Mucosa of descending colon (tissue), 3 donors: ENCODE data around the gene ANO4. TPM values are rescaled to one million over a fixed set of nuclear protein-coding genes. Genes with fewer than 3 reads are reported as not detected.

ENCODE experiments used
- ATAC-seq: fragments of 200-7000 bp; cut with Tn5 transposase; one replicate; pipeline ENCODE4 v1.9.1; 2020; ENCODE audit warnings: mild to moderate bottlenecking, moderate library complexity
- DNase-seq, 3 donors: peaks; one replicate each; pipeline ENCODE4 v3.0.0-alpha.2; 2020
- H3K36me3 ChIP-seq: fragments of 200-600 bp; one replicate; pipeline ENCODE4 v1.8.0; 2021; ENCODE audit warnings: low read depth, mild to moderate bottlenecking
- H3K4me1 ChIP-seq: fragments of 200-600 bp; one replicate; pipeline ENCODE4 v1.8.0; 2021; ENCODE audit warnings: low read depth, mild to moderate bottlenecking
- H3K4me3 ChIP-seq: fragments of 200-600 bp; one replicate; pipeline ENCODE4 v1.8.0; 2021; ENCODE audit warnings: mild to moderate bottlenecking
- H3K9me3 ChIP-seq: fragments of 200-600 bp; one replicate; pipeline ENCODE4 v1.8.0; 2021; ENCODE audit warnings: mild to moderate bottlenecking
- intact Hi-C, 2 donors: fragments of 100-400 bp; cut with DNase I in 1 of 2; cut with micrococcal nuclease in 1 of 2; formaldehyde crosslinking; loops; one replicate each; pipeline versions ENCODE4 v1.11.0 to v1.11.1; 2022; cut with DNase I, micrococcal nuclease
- long read RNA-seq, 2 donors: library from polyadenylated mRNA; unstranded; transcript quantifications; one replicate each; pipeline ENCODE4 v2.0.0, GENCODE V29; 2019 to 2021
- total RNA-seq, 3 donors: library from RNA; stranded (reverse); fragmentation: NEBNext Ultra II Directional in 2 of 3; extraction: Animal tissue kit (Norgen Biotek cat#: 25700) in 2 of 3; gene quantifications; one replicate each; pipeline versions ENCODE4 v1.2.1 to v1.2.4, GENCODE V29; 2021 to 2023
- TF ChIP-seq, protein P1 (sequence below): fragments of 200-600 bp; IDR thresholded peaks from one replicate; pipeline ENCODE4 v1.8.0; 2022; ENCODE audit warnings: antibody characterized with exemption, mild to moderate bottlenecking
- donor health status: DM: no; HTN: no; CAD: no; lungs with moderate emphysema.
- donor health status: DM: no; HTN: no; CAD: no.
- donor health status: DM: no; HTN: yes; CAD: no.

ANO4 gene
- total RNA-seq = 1 to 10 TPM in 1 of 3 donors, under 1 TPM in 2; 0.13 to 1.9 (median 0.14) TPM
- long read RNA-seq, donor 1 = 0 reads
- long read RNA-seq, donor 2 = 0 reads

DNA sequence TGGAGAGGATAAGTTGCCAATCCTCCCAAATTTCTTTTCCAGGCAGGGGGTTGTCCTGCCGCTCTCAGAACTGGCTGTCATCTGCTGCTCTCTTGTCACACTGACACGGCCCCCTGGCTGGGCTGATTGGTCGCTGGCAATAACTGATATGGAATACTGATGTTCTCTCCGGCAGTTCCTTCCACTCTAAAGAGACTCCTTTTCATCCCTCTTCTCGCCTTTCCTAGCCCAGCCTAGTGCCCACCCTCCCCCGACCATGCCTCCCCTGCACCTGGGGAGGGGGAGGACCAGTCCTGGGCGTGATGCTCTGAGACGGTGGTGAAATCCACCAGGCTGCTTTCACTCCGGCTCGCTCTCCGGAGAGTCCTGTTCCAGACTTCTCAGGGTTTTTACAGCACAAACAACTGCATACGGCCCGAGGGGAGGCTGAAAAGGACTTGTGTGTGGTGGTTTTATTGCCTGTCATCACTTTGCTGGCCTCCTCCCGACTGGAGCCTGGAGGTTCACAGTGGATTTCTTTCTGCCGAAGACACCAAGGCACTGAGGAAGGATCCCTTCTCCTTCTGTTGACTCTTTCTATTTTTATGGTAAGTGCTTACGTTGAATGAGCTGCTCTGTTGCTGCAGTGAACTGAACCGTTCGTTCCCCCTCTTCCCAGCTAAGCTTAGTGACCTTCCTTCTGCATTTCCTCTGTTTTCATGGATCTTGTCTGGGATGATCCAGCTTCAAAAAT lies at the start of gene ANO4:
Gene ANO4, plus strand, starts transcription at position 336 of the 733 bp plus-strand sequence. CDS start 107,010 bp downstream, outside the sequence.
- no peaks in the 10 kb centered on the region for H3K4me1 ChIP-seq
- H3K4me3 ChIP-seq = no peak within 1 kb of the TSS
- TF ChIP-seq, protein P1, sequence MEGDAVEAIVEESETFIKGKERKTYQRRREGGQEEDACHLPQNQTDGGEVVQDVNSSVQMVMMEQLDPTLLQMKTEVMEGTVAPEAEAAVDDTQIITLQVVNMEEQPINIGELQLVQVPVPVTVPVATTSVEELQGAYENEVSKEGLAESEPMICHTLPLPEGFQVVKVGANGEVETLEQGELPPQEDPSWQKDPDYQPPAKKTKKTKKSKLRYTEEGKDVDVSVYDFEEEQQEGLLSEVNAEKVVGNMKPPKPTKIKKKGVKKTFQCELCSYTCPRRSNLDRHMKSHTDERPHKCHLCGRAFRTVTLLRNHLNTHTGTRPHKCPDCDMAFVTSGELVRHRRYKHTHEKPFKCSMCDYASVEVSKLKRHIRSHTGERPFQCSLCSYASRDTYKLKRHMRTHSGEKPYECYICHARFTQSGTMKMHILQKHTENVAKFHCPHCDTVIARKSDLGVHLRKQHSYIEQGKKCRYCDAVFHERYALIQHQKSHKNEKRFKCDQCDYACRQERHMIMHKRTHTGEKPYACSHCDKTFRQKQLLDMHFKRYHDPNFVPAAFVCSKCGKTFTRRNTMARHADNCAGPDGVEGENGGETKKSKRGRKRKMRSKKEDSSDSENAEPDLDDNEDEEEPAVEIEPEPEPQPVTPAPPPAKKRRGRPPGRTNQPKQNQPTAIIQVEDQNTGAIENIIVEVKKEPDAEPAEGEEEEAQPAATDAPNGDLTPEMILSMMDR = no peak
- DNase-seq (no peak), ATAC-seq (no peak)
- intact Hi-C loops = no loop called here
- H3K36me3 ChIP-seq = no peaks in the 10 kb centered on the region
- H3K9me3 ChIP-seq = no peaks in the 10 kb centered on the region

DNA sequence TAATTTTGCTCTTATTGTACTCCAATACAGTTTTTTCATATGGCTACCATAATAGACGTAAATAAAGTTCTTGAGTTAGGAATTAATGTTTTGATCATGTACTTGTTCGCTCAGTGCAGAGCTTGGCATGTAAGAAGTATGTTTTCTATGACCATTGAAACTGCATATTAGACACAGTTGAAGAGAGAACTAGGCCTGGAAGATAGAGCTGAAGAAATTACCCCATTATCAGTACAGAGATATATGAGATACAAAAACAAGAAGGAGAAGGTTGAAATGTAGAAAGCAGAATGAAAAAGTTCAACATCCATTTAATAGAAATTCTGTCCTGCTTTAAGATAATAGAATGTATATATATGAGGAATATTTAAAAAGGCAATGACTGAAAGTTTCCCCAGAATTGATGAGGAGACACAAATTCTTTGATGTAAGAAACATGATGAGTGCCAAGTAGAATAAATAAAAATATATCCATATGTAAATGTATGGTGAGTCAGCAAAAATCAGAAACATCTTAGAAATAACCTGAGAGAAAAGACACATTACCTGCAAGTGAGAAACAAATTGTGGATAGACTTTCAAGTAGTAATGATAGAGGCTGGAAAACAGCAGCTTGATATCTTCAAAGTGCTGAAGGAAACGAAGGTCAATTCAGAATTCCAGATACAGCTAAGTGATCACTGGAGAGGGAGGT lies 49.1 kb upstream of the ANO4 start:
- Histone ChIP-seq H3K4me1 (no peaks in the 10 kb centered on the region), H3K4me3 (no peak overlapping the region), H3K36me3 (no peaks in the 10 kb centered on the region), H3K9me3 (no peaks in the 10 kb centered on the region)
- intact Hi-C loops = no loop called here
- ATAC-seq (no peak), DNase-seq (no peak)
- TF ChIP-seq, protein P1 = no peak

DNA sequence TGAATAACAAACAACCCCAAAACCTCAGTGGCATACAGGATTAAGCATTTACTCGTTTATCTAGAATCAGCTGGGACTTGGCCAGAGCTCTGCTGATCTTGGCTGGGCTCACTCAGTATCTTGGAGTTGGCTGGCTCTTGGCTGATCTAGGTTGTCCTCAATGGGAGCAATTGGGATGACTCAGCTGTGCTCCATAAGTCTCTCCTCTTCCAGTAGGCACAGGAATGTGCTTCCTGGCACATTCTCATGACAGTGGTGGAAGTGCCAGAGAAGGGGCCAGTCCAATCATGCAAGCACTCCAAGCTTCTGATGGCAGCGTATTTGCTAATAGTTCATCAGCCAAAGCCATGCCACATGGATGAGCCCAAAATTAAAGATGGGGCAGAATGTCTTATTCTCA lies 41.7 kb upstream of the ANO4 start:
- ATAC-seq (no peak), DNase-seq (no peak)
- no peaks in the 10 kb centered on the region for H3K9me3 ChIP-seq
- H3K4me3 ChIP-seq = no peak overlapping the region
- TF ChIP-seq, protein P1 = no peak
- no peaks in the 10 kb centered on the region for H3K4me1 ChIP-seq
- H3K36me3 ChIP-seq = no peaks in the 10 kb centered on the region
- intact Hi-C loops = no loop called here

DNA sequence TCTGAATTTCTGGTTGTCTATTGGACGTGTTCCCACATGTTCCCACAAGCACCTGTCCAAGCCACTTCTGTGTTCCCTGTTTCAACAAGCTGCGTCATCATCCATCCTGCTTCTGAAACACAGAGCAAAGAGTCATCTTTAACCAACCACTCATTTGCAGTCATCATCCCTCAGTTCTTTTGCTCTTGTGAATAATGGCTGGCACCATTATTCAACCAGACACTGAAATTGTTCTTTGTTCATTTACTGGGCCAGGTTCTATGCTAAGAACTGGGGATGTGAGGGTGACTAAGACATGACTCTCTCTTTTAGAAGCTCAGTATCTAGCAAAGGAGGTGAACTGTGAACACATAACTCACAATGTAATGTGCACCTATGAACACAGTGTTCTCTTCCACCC lies 40.7 kb upstream of the ANO4 start:
- Histone ChIP-seq H3K36me3 (no peaks in the 10 kb centered on the region), H3K4me1 (no peaks in the 10 kb centered on the region), H3K4me3 (no peak overlapping the region), H3K9me3 (no peaks in the 10 kb centered on the region)
- DNase-seq (no peak), ATAC-seq (no peak)
- TF ChIP-seq, protein P1 = no peak
- intact Hi-C loops = no loop called here

DNA sequence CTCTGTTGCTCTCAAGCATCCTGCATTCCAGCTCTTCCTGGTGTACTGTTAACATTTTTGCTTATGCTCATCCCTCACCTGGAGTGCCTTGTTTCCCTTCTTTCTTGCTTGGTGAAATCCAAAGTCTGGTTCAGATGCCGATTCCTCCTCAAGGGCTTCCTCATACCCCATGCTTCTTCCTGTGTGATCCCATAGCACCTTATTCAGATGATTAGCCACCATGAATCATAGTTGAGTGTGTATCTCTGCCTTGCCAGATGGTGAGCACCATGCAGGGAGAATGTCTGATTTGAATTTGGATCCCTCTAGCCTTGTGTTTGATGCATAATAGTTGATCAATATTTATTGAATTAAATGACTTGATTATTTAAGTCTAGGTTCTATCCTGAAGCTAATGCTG lies 39.4 kb upstream of the ANO4 start:
- H3K4me3 ChIP-seq = no peak overlapping the region
- ATAC-seq (no peak), DNase-seq (no peak)
- no peaks in the 10 kb centered on the region for H3K4me1 ChIP-seq
- H3K36me3 ChIP-seq = no peaks in the 10 kb centered on the region
- no peaks in the 10 kb centered on the region for H3K9me3 ChIP-seq
- intact Hi-C loops = no loop called here
- TF ChIP-seq, protein P1 = no peak
